ENCODE measurements around the gene BAZ1B.
"Not testable (repeated sequence)": the region's sequence is repeated elsewhere in the genome, so short reads cannot be mapped to it uniquely, and the experiment has no call there.

Gene BAZ1B

GRCh38 chr7:73487486-73487885, 34.6 kb downstream of the BAZ1B start:
- Histone ChIP-seq H3K4me1 (ENCODE audit: control insufficient read depth, insufficient read depth, low read length) (no peaks in the 10 kb centered on the region), H3K9me3 (replicated peaks; ENCODE audit: low read length) (no peaks in the 10 kb centered on the region), H3K4me3 (ENCODE audit: low read length) (no peak overlapping the region), H3K9ac (ENCODE audit: low read depth, low read length) (no peak overlapping the region), H3K27me3 (ENCODE audit: control insufficient read depth, insufficient read depth, low read length) (no peaks in the 10 kb centered on the region), H3K36me3 (ENCODE audit: insufficient read depth, low read length) (peaks cover 61% of the 10 kb centered on the region), H3K4me2 (ENCODE audit: low read length) (no peak overlapping the region)

GRCh38 chr7:73483171-73483570, 38.9 kb downstream of the BAZ1B start:
- H3K27me3 ChIP-seq (ENCODE audit: control insufficient read depth, insufficient read depth, low read length): no peaks in the 10 kb centered on the region
- peaks cover 50% of the 10 kb centered on the region for H3K36me3 ChIP-seq (ENCODE audit: insufficient read depth, low read length)
- no peak overlapping the region for H3K9ac ChIP-seq (ENCODE audit: low read depth, low read length)
- H3K4me1 ChIP-seq (ENCODE audit: control insufficient read depth, insufficient read depth, low read length): no peaks in the 10 kb centered on the region
- H3K4me3 ChIP-seq (ENCODE audit: low read length): no peak overlapping the region
- H3K9me3 ChIP-seq (replicated peaks; ENCODE audit: low read length): no peaks in the 10 kb centered on the region
- H3K4me2 ChIP-seq (ENCODE audit: low read length): no peak overlapping the region

- H3K9ac ChIP-seq (ENCODE audit: low read depth, low read length): no peak overlapping the region
- H3K4me1 ChIP-seq (ENCODE audit: control insufficient read depth, insufficient read depth, low read length): no peaks in the 10 kb centered on the region
- no peak overlapping the region for H3K4me3 ChIP-seq (ENCODE audit: low read length)
- H3K36me3 ChIP-seq (ENCODE audit: insufficient read depth, low read length): peaks cover 51% of the 10 kb centered on the region
- no peak overlapping the region for H3K4me2 ChIP-seq (ENCODE audit: low read length)
- no peaks in the 10 kb centered on the region for H3K27me3 ChIP-seq (ENCODE audit: control insufficient read depth, insufficient read depth, low read length)
- no peaks in the 10 kb centered on the region for H3K9me3 ChIP-seq (replicated peaks; ENCODE audit: low read length)
Measured at GRCh38 chr7:73482746-73483145, 39.3 kb downstream of the BAZ1B start.

- not testable (repeated sequence) for H3K9me3 ChIP-seq (replicated peaks; ENCODE audit: low read length)
- H3K36me3 ChIP-seq (ENCODE audit: insufficient read depth, low read length): peaks cover 55% of the 10 kb centered on the region
Measured at GRCh38 chr7:73481521-73481920, 40.6 kb downstream of the BAZ1B start.

GRCh38 chr7:73478549-73478948, 43.5 kb downstream of the BAZ1B start:
- H3K27me3 ChIP-seq (ENCODE audit: control insufficient read depth, insufficient read depth, low read length): no peaks in the 10 kb centered on the region
- H3K4me3 ChIP-seq (ENCODE audit: low read length): no peak overlapping the region
- H3K4me1 ChIP-seq (ENCODE audit: control insufficient read depth, insufficient read depth, low read length): no peaks in the 10 kb centered on the region
- H3K36me3 ChIP-seq (ENCODE audit: insufficient read depth, low read length): peaks cover 64% of the 10 kb centered on the region
- H3K9me3 ChIP-seq (replicated peaks; ENCODE audit: low read length): no peaks in the 10 kb centered on the region
- no peak overlapping the region for H3K4me2 ChIP-seq (ENCODE audit: low read length)
- no peak overlapping the region for H3K9ac ChIP-seq (ENCODE audit: low read depth, low read length)

More at GRCh38 chr7:73481521-73481920, 40.6 kb downstream of the BAZ1B start:
- not testable (repeated sequence) for H3K4me3 ChIP-seq (ENCODE audit: low read length); H3K4me1 ChIP-seq (ENCODE audit: control insufficient read depth, insufficient read depth, low read length); H3K27me3 ChIP-seq (ENCODE audit: control insufficient read depth, insufficient read depth, low read length); H3K9ac ChIP-seq (ENCODE audit: low read depth, low read length); H3K4me2 ChIP-seq (ENCODE audit: low read length)

GRCh38 chr7:73477376-73477775, 44.7 kb downstream of the BAZ1B start:
- Histone ChIP-seq H3K4me1 (ENCODE audit: control insufficient read depth, insufficient read depth, low read length) (no peaks in the 10 kb centered on the region), H3K9ac (ENCODE audit: low read depth, low read length) (no peak overlapping the region), H3K4me3 (ENCODE audit: low read length) (no peak overlapping the region), H3K36me3 (ENCODE audit: insufficient read depth, low read length) (peaks cover 58% of the 10 kb centered on the region), H3K9me3 (replicated peaks; ENCODE audit: low read length) (no peaks in the 10 kb centered on the region), H3K27me3 (ENCODE audit: control insufficient read depth, insufficient read depth, low read length) (no peaks in the 10 kb centered on the region), H3K4me2 (ENCODE audit: low read length) (no peak overlapping the region)

- no peaks in the 10 kb centered on the region for H3K27me3 ChIP-seq (ENCODE audit: control insufficient read depth, insufficient read depth, low read length)
- H3K4me2 ChIP-seq (ENCODE audit: low read length): no peak overlapping the region
Measured at GRCh38 chr7:73470208-73470607, 51.9 kb downstream of the BAZ1B start.

GRCh38 chr7:73467046-73467445, 55.0 kb downstream of the BAZ1B start:
- H3K27me3 ChIP-seq (ENCODE audit: control insufficient read depth, insufficient read depth, low read length); H3K4me3 ChIP-seq (ENCODE audit: low read length); H3K4me1 ChIP-seq (ENCODE audit: control insufficient read depth, insufficient read depth, low read length); H3K9ac ChIP-seq (ENCODE audit: low read depth, low read length); H3K9me3 ChIP-seq (replicated peaks; ENCODE audit: low read length); H3K4me2 ChIP-seq (ENCODE audit: low read length): not testable (repeated sequence)
- H3K36me3 ChIP-seq (ENCODE audit: insufficient read depth, low read length): peaks cover 82% of the 10 kb centered on the region

More at GRCh38 chr7:73470208-73470607, 51.9 kb downstream of the BAZ1B start:
- Histone ChIP-seq H3K9me3 (replicated peaks; ENCODE audit: low read length) (no peaks in the 10 kb centered on the region), H3K36me3 (ENCODE audit: insufficient read depth, low read length) (peaks cover 67% of the 10 kb centered on the region), H3K4me1 (ENCODE audit: control insufficient read depth, insufficient read depth, low read length) (no peaks in the 10 kb centered on the region), H3K9ac (ENCODE audit: low read depth, low read length) (no peak overlapping the region), H3K4me3 (ENCODE audit: low read length) (no peak overlapping the region)

- H3K4me3 ChIP-seq (ENCODE audit: low read length): no peak overlapping the region
- H3K9ac ChIP-seq (ENCODE audit: low read depth, low read length): no peak overlapping the region
- H3K4me1 ChIP-seq (ENCODE audit: control insufficient read depth, insufficient read depth, low read length): no peaks in the 10 kb centered on the region
- H3K27me3 ChIP-seq (ENCODE audit: control insufficient read depth, insufficient read depth, low read length): no peaks in the 10 kb centered on the region
- no peak overlapping the region for H3K4me2 ChIP-seq (ENCODE audit: low read length)
- H3K36me3 ChIP-seq (ENCODE audit: insufficient read depth, low read length): peaks cover 87% of the 10 kb centered on the region
- H3K9me3 ChIP-seq (replicated peaks; ENCODE audit: low read length): no peaks in the 10 kb centered on the region
Measured at GRCh38 chr7:73466112-73466511, 56.0 kb downstream of the BAZ1B start.

- H3K4me3 ChIP-seq (ENCODE audit: low read length): no peak overlapping the region
- H3K4me2 ChIP-seq (ENCODE audit: low read length): no peak overlapping the region
- H3K4me1 ChIP-seq (ENCODE audit: control insufficient read depth, insufficient read depth, low read length): no peaks in the 10 kb centered on the region
- H3K9ac ChIP-seq (ENCODE audit: low read depth, low read length): no peak overlapping the region
- H3K36me3 ChIP-seq (ENCODE audit: insufficient read depth, low read length): peaks cover 90% of the 10 kb centered on the region
- no peaks in the 10 kb centered on the region for H3K9me3 ChIP-seq (replicated peaks; ENCODE audit: low read length)
- no peaks in the 10 kb centered on the region for H3K27me3 ChIP-seq (ENCODE audit: control insufficient read depth, insufficient read depth, low read length)
Measured at GRCh38 chr7:73463966-73464365, 58.1 kb downstream of the BAZ1B start.

GRCh38 chr7:73463260-73463659, 58.8 kb downstream of the BAZ1B start:
- H3K36me3 ChIP-seq (ENCODE audit: insufficient read depth, low read length): peaks cover 90% of the 10 kb centered on the region
- H3K9ac ChIP-seq (ENCODE audit: low read depth, low read length): no peak overlapping the region
- no peaks in the 10 kb centered on the region for H3K4me1 ChIP-seq (ENCODE audit: control insufficient read depth, insufficient read depth, low read length)
- no peaks in the 10 kb centered on the region for H3K9me3 ChIP-seq (replicated peaks; ENCODE audit: low read length)
- no peak overlapping the region for H3K4me3 ChIP-seq (ENCODE audit: low read length)
- H3K4me2 ChIP-seq (ENCODE audit: low read length): no peak overlapping the region
- H3K27me3 ChIP-seq (ENCODE audit: control insufficient read depth, insufficient read depth, low read length): no peaks in the 10 kb centered on the region

GRCh38 chr7:73461782-73462285, 60.3 kb downstream of the BAZ1B start:
- Histone ChIP-seq H3K4me1 (ENCODE audit: control insufficient read depth, insufficient read depth, low read length) (no peaks in the 10 kb centered on the region), H3K27me3 (ENCODE audit: control insufficient read depth, insufficient read depth, low read length) (no peaks in the 10 kb centered on the region), H3K4me2 (ENCODE audit: low read length) (no peak overlapping the region), H3K4me3 (ENCODE audit: low read length) (no peak overlapping the region), H3K9me3 (replicated peaks; ENCODE audit: low read length) (no peaks in the 10 kb centered on the region), H3K9ac (ENCODE audit: low read depth, low read length) (no peak overlapping the region), H3K36me3 (ENCODE audit: insufficient read depth, low read length) (peaks cover 86% of the 10 kb centered on the region)

All from skeletal muscle satellite cell (primary cell).